AG04450 (cell line): Measurements from ENCODE around the gene GRIP1. TPM values are rescaled to one million over a fixed set of nuclear protein-coding genes. Genes with fewer than 3 reads are reported as not detected.

Source experiments
- CTCF ChIA-PET: fragments of 300-600, 350-600 bp; formaldehyde crosslinking; extraction: SDS; loops from one replicate; lab custom pipeline; 2022; ENCODE audit warnings: antibody characterized with exemption, inconsistent platforms; lab: Charles Lee
- POLR2A ChIA-PET: fragments of 350-600 bp; formaldehyde crosslinking; extraction: SDS; loops from one replicate; lab custom pipeline; 2021; ENCODE audit warnings: antibody characterized with exemption, inconsistent platforms; lab: Yijun Ruan, JAX
- DNase-seq: peaks from one replicate; pipeline ENCODE4 v3.0.0-alpha.2; 2011; ENCODE audit warnings: low read depth, low spot score
- H3K27ac ChIP-seq: one replicate; pipeline ENCODE4 v1.5.1; 2012; ENCODE audit warnings: low read depth, low read length, control low read depth
- H3K27me3 ChIP-seq: one replicate; pipeline ENCODE4 v1.6.0; 2012; ENCODE audit warnings: low read length; ENCODE audit not compliant: control insufficient read depth, insufficient read depth
- H3K4me3 ChIP-seq: 2 replicates; pipeline ENCODE4 v1.5.1; 2011; ENCODE audit warnings: mild to moderate bottlenecking, low read depth, low read length, control low read depth
- H3K9me3 ChIP-seq: 2 replicates; pipeline ENCODE4 v1.5.1; 2012; ENCODE audit warnings: low read length; ENCODE audit not compliant: control insufficient read depth, insufficient read depth
- polyA plus RNA-seq: library from polyadenylated mRNA; depleted of rRNA; stranded (reverse); fragments of >200 nt; gene quantifications from 2 replicates; pipeline ENCODE4 v1.2.3, GENCODE V29; 2011
- TF ChIP-seq, protein P1 (sequence below): IDR thresholded peaks from 2 replicates; pipeline ENCODE4 v1.5.1; 2011; ENCODE audit warnings: low read depth, low read length, control low read depth, inconsistent platforms

The GRIP1 gene
- polyA plus RNA-seq, 1 experiment = not detected

DNA sequence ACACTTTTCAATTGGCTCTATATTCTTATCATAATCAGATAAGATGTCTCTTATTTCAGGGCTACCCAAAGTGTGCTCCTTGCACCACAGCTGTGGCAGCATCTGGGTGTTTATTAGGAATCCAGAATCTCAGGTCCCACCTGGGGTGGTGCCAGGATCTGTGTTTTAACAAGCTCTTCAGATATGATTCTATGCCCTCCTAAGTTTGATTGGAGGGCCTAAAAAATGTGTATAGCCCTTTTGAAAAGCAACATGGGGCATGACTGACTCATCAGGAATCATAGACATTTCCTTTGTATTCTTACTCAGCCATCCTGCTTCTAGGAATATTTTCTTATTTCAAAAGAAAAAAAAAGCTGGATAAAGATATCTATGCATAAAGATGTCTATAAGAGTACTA, 273.5 kb downstream of the GRIP1 start:
- no peak for DNase-seq
- TF ChIP-seq, protein P1, sequence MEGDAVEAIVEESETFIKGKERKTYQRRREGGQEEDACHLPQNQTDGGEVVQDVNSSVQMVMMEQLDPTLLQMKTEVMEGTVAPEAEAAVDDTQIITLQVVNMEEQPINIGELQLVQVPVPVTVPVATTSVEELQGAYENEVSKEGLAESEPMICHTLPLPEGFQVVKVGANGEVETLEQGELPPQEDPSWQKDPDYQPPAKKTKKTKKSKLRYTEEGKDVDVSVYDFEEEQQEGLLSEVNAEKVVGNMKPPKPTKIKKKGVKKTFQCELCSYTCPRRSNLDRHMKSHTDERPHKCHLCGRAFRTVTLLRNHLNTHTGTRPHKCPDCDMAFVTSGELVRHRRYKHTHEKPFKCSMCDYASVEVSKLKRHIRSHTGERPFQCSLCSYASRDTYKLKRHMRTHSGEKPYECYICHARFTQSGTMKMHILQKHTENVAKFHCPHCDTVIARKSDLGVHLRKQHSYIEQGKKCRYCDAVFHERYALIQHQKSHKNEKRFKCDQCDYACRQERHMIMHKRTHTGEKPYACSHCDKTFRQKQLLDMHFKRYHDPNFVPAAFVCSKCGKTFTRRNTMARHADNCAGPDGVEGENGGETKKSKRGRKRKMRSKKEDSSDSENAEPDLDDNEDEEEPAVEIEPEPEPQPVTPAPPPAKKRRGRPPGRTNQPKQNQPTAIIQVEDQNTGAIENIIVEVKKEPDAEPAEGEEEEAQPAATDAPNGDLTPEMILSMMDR = no peak
- H3K4me3 ChIP-seq = no peak overlapping the region
- H3K9me3 ChIP-seq = no peaks in the 10 kb centered on the region
- POLR2A ChIA-PET = no interaction called here
- no peaks in the 10 kb centered on the region for H3K27me3 ChIP-seq
- no peak overlapping the region for H3K27ac ChIP-seq
- CTCF ChIA-PET = interaction anchor here (0.6 to 5.3 kb wide), 6 partner anchors 12 to 260 kb away, joined by 3 to 45 read pairs (median 4); no protein-coding TSS in a partner anchor

DNA sequence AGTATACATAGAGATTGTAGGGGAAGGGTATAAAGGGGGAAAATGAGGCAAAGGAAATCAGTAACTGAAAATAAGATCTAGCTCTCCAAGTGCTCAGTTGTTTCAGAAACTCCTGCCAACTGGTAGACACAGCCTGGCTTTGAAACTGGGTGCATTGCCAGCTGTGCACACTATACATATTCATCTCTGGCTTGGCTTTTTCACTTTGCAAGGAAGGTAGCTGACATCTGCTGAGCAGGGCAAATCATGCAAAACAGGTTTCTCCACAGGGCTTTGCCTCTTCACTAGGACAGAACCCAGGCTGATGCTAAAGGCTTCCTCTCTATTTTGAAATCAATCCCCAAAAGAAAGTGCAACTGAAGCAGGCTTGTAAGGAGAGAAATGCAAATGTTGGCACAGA, 275.1 kb downstream of the GRIP1 start:
- TF ChIP-seq, protein P1 = no peak
- ChIA-PET CTCF (no interaction called here), POLR2A (no interaction called here)
- Histone ChIP-seq H3K27me3 (no peaks in the 10 kb centered on the region), H3K9me3 (no peaks in the 10 kb centered on the region), H3K27ac (no peak overlapping the region), H3K4me3 (no peak overlapping the region)
- no peak for DNase-seq

DNA sequence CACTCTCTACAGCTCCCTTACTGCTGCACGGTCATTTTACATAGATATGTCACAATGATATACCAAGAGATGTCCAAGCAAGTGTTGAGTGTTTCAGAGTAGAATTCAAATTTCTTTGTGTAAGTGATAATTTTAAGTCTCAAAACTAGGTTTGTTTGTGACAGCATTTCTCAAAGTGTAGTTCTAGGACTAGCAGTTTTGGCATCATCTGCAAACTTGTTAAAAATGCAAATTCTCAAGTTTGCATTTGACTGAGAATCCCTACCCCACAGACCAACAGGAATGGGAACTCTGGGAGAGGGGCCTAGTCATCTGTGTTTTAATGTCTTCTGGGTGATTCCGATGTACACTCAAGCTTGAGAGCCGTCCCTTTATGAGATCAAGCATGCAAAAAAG, 279.0 kb downstream of the GRIP1 start:
- CTCF ChIA-PET = interaction anchor here (1.8 kb wide), 1 partner anchor 9 kb away, joined by 7 read pairs; no protein-coding TSS in a partner anchor

DNA sequence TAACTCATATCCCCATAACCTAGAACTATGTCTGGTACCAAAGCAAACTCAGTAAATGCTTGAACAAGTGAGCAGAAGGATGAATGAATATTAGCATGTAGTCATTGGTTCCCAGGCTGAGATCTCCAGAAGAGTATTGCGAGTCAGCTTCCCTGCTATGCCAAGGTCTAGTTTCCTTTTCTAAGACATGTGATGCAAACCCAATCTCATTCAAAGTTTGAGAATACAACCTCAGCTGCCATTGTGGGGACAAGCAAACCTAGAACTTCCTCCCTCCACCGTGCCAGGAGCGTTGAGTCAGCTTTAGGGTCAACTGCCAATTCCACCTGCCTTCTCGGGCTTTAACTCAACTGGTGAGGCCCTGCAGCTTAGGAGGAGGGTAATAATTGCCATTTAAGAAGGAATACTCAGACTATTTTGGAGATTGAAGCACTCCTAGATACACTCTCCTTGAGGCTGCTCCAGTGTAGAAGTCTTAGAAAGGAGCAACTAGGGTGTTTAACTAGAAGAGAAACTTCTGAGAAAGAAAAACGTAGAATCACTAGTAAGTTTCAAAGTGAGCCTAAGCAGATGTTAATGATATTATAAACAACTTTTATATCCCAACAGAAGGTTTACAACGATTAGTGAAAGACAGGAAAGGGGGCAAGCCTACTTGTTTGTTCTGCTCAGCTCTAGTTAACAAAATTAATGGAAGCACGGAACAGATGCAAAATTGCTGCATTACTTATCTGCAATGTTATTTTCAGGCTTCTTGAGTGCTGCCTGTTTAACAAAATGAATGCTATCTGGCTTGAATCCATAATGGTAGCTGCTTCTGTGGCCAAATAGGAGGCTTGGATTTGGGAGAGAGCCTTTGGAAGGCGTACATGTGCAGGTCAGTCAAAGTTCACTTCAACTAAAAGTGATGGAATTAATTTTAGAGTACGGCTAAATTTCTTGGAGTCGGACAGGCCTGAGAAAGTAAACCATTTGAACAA, 279.7 kb downstream of the GRIP1 start:
- no peaks in the 10 kb centered on the region for H3K9me3 ChIP-seq
- H3K27me3 ChIP-seq = no peaks in the 10 kb centered on the region
- no peak overlapping the region for H3K27ac ChIP-seq
- TF ChIP-seq, protein P1 = no peak
- DNase-seq = no peak
- POLR2A ChIA-PET = no interaction called here
- CTCF ChIA-PET = interaction anchor here (0.7 to 1.8 kb wide), 3 partner anchors 9 to 129 kb away, joined by 3 to 7 read pairs (median 4); no protein-coding TSS in a partner anchor
- no peak overlapping the region for H3K4me3 ChIP-seq

More for the DNA sequence above, 279.0 kb downstream of the GRIP1 start:
- Histone ChIP-seq H3K4me3 (no peak overlapping the region), H3K27me3 (no peaks in the 10 kb centered on the region), H3K27ac (no peak overlapping the region), H3K9me3 (no peaks in the 10 kb centered on the region)
- POLR2A ChIA-PET = no interaction called here
- TF ChIP-seq, protein P1 = no peak
- DNase-seq = no peak
